AG09309 (cell line): ENCODE measurements around the gene GRID1.

ENCODE experiments used
- DNase-seq: peaks from one replicate; pipeline ENCODE4 v3.0.0-alpha.2; 2010; ENCODE audit warnings: low read depth
- H3K4me3 ChIP-seq: 2 replicates; pipeline ENCODE4 v1.5.1; 2011; ENCODE audit warnings: mild to moderate bottlenecking, low read depth, low read length, moderate library complexity; ENCODE audit not compliant: control insufficient read depth
- TF ChIP-seq, protein P1 (sequence below): IDR thresholded peaks from 2 replicates; pipeline ENCODE4 v1.5.1; 2011; ENCODE audit warnings: mild to moderate bottlenecking, low read depth, low read length, inconsistent platforms; ENCODE audit not compliant: insufficient read depth, control insufficient read depth; ENCODE audit errors: missing control alignments

Gene GRID1

DNA sequence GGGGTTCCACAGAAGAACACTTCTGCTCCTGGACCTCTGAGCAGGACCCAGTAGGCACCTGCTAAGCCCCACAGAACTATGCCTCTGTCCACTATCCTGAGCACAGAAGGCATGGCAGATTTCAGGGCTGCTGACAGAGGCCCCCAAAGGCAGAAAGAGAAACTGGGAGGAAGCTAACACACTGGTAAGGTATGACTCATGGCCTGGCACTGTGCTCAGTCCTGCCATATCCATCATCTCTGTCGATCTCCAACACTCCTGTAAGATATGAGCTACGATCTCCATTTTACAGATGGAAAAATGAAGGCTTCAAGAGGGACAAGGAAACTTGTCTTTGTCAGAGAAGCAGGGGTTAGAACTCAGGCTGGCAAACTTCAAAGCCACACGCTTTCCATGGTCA, 62.2 kb downstream of the GRID1 start:
- H3K4me3 ChIP-seq, result no peak overlapping the region
- TF ChIP-seq, protein P1, sequence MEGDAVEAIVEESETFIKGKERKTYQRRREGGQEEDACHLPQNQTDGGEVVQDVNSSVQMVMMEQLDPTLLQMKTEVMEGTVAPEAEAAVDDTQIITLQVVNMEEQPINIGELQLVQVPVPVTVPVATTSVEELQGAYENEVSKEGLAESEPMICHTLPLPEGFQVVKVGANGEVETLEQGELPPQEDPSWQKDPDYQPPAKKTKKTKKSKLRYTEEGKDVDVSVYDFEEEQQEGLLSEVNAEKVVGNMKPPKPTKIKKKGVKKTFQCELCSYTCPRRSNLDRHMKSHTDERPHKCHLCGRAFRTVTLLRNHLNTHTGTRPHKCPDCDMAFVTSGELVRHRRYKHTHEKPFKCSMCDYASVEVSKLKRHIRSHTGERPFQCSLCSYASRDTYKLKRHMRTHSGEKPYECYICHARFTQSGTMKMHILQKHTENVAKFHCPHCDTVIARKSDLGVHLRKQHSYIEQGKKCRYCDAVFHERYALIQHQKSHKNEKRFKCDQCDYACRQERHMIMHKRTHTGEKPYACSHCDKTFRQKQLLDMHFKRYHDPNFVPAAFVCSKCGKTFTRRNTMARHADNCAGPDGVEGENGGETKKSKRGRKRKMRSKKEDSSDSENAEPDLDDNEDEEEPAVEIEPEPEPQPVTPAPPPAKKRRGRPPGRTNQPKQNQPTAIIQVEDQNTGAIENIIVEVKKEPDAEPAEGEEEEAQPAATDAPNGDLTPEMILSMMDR, result no peak
- DNase-seq, result no peak

GRCh38 chr10:86303626-86304025, 63.0 kb downstream of the GRID1 start:
- TF ChIP-seq, protein P1, result no peak
- no peak for DNase-seq
- no peak overlapping the region for H3K4me3 ChIP-seq

DNA sequence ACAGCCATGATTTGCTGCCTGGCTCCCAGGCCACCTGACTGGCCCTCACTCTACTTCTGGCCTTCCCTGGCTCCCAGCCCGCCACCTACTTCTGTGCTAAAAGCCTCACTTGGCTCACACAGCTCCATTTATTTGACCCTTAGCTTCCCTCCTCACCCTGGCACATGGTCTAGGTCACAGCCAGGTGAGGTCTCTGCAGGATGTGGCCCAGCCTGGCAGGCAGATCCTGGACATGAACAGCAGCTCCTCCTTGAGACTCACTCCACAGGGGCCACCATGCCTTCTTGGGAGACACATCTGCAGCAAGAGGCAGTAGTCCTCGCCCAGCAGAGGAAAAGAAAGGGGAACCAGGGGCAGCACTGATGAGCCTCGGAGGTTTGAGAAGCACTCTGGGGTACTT, 64.6 kb downstream of the GRID1 start:
- no peak overlapping the region for H3K4me3 ChIP-seq
- DNase-seq, result no peak
- TF ChIP-seq, protein P1, result no peak

- DNase-seq, result no peak
- TF ChIP-seq, protein P1, result no peak
- no peak overlapping the region for H3K4me3 ChIP-seq
These were observed 65.4 kb downstream of the GRID1 start for GRCh38 chr10:86300931-86301830.

- TF ChIP-seq, protein P1, result no peak
- no peak for DNase-seq
- no peak overlapping the region for H3K4me3 ChIP-seq
These were observed 66.1 kb downstream of the GRID1 start for GRCh38 chr10:86300399-86300925.

DNA sequence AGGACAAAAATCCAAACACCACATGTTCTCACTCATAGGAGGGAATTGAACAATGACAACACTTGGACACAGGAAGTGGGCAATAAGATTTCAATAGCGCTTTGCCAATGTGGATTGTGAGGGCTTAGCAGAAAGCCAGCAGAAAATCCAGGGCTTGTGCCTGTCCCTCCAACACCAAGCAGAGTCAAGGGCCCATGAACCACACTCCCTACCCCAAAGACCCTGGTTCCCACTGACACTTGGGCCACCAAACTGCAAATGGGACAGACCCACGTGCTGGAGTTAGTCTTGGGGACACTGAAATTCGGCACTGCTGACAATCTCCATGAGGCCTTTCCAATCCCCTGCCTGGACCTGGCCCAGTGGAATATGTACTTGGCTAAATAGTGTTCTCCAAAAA, 67.0 kb downstream of the GRID1 start:
- H3K4me3 ChIP-seq, result no peak overlapping the region
- TF ChIP-seq, protein P1, result no peak
- DNase-seq, result no peak
